ENCODE data around the gene GPS1.
A peak's percentile ranks its signal among the peaks of the same experiment; 100 is the strongest.

GPS1 gene

GRCh38 chr17:82064433-82065192, 12.9 kb downstream of the GPS1 start:
- H3K4me3 ChIP-seq (ENCODE audit: low read depth in 1 of 2, low read length in 2 of 2): peak overlapping the region; percentile 69 to 95
- H3K27ac ChIP-seq (ENCODE audit: low read length): no peak overlapping the region
- H3K9me3 ChIP-seq (ENCODE audit: control insufficient read depth in 1 of 2, low read length in 2 of 2): no peaks in the 10 kb centered on the region
- H3K36me3 ChIP-seq (ENCODE audit: control insufficient read depth in 1 of 2, insufficient read depth in 2 of 2, low read length in 2 of 2): peaks cover 18 to 46% of the 10 kb centered on the region in 2 donors
- H3K27me3 ChIP-seq (ENCODE audit: low read depth, low read length): no peaks in the 10 kb centered on the region
- H3K4me1 ChIP-seq (ENCODE audit: control insufficient read depth in 1 of 2, insufficient read depth in 2 of 2, low read length in 2 of 2): peaks cover 3 to 29% of the 10 kb centered on the region in 2 donors

DNA sequence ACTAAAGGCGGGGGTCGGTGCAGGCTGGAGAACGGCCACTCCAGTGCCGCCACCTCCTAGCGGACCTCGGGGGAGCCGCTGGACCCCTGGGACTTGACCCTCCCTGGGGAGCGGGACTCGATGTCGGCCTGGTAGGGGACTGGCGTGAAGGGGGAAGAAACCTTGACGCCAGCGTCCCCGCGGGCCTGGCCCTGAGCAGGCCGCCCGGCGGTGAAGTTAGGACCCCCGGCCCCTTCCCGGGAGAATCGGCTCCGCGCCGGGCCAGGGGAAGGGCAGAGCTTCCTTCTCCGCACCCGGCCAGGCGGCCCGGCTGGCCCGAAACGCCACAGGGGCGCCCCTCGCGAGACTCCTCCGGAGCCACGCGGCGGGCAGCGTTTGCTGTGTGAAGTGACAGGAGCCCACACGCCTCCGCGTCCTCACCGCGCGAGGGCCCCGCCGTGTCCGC, 13.5 kb downstream of the GPS1 start:
- Histone ChIP-seq H3K9me3 (ENCODE audit: control insufficient read depth in 1 of 2, low read length in 2 of 2) (no peaks in the 10 kb centered on the region), H3K27ac (ENCODE audit: low read length) (no peak overlapping the region), H3K4me3 (ENCODE audit: low read depth in 1 of 2, low read length in 2 of 2) (peak overlapping the region; percentile 69 to 95), H3K4me1 (ENCODE audit: control insufficient read depth in 1 of 2, insufficient read depth in 2 of 2, low read length in 2 of 2) (peaks cover 3 to 29% of the 10 kb centered on the region in 2 donors), H3K36me3 (ENCODE audit: control insufficient read depth in 1 of 2, insufficient read depth in 2 of 2, low read length in 2 of 2) (peaks cover 13 to 40% of the 10 kb centered on the region in 2 donors), H3K27me3 (ENCODE audit: low read depth, low read length) (no peaks in the 10 kb centered on the region)

- H3K4me1 ChIP-seq (ENCODE audit: control insufficient read depth in 1 of 2, insufficient read depth in 2 of 2, low read length in 2 of 2): peaks cover 3 to 29% of the 10 kb centered on the region in 2 donors
- H3K4me3 ChIP-seq (ENCODE audit: low read depth in 1 of 2, low read length in 2 of 2): peak within 1 kb of the TSS; percentile 69 to 95
- peaks cover 9 to 35% of the 10 kb centered on the region in 2 donors for H3K36me3 ChIP-seq (ENCODE audit: control insufficient read depth in 1 of 2, insufficient read depth in 2 of 2, low read length in 2 of 2)
- H3K9me3 ChIP-seq (ENCODE audit: control insufficient read depth in 1 of 2, low read length in 2 of 2): no peaks in the 10 kb centered on the region
- H3K27me3 ChIP-seq (ENCODE audit: low read depth, low read length): no peaks in the 10 kb centered on the region
- peak within 1 kb of the TSS; percentile 20 for H3K27ac ChIP-seq (ENCODE audit: low read length)
These were observed 14.1 kb downstream of the GPS1 start, which contains the start of gene DUS1L for GRCh38 chr17:82065638-82066303. TSS of gene DUS1L (minus strand) at chr17:82065804. CDS start at chr17:82065059, 745 bp downstream.

GRCh38 chr17:82070611-82071010, 18.9 kb downstream of the GPS1 start:
- Histone ChIP-seq H3K36me3 (ENCODE audit: control insufficient read depth in 1 of 2, insufficient read depth in 2 of 2, low read length in 2 of 2) (no peaks in the 10 kb centered on the region), H3K4me3 (ENCODE audit: low read depth in 1 of 2, low read length in 2 of 2) (no peak overlapping the region), H3K4me1 (ENCODE audit: control insufficient read depth in 1 of 2, insufficient read depth in 2 of 2, low read length in 2 of 2) (peaks cover 0 to 5% of the 10 kb centered on the region in 2 donors), H3K9me3 (ENCODE audit: control insufficient read depth in 1 of 2, low read length in 2 of 2) (no peaks in the 10 kb centered on the region), H3K27ac (ENCODE audit: low read length) (no peak overlapping the region), H3K27me3 (ENCODE audit: low read depth, low read length) (no peaks in the 10 kb centered on the region)

- no peaks in the 10 kb centered on the region for H3K4me1 ChIP-seq (ENCODE audit: control insufficient read depth in 1 of 2, insufficient read depth in 2 of 2, low read length in 2 of 2)
- H3K27me3 ChIP-seq (ENCODE audit: low read depth, low read length): no peaks in the 10 kb centered on the region
- no peak overlapping the region for H3K4me3 ChIP-seq (ENCODE audit: low read depth in 1 of 2, low read length in 2 of 2)
- H3K27ac ChIP-seq (ENCODE audit: low read length): no peak overlapping the region
- no peaks in the 10 kb centered on the region for H3K36me3 ChIP-seq (ENCODE audit: control insufficient read depth in 1 of 2, insufficient read depth in 2 of 2, low read length in 2 of 2)
- no peaks in the 10 kb centered on the region for H3K9me3 ChIP-seq (ENCODE audit: control insufficient read depth in 1 of 2, low read length in 2 of 2)
These were observed 21.1 kb downstream of the GPS1 start for GRCh38 chr17:82072827-82073226.

- Histone ChIP-seq H3K4me3 (ENCODE audit: low read depth in 1 of 2, low read length in 2 of 2) (no peak overlapping the region), H3K9me3 (ENCODE audit: control insufficient read depth in 1 of 2, low read length in 2 of 2) (no peaks in the 10 kb centered on the region), H3K27ac (ENCODE audit: low read length) (no peak overlapping the region), H3K4me1 (ENCODE audit: control insufficient read depth in 1 of 2, insufficient read depth in 2 of 2, low read length in 2 of 2) (no peaks in the 10 kb centered on the region), H3K36me3 (ENCODE audit: control insufficient read depth in 1 of 2, insufficient read depth in 2 of 2, low read length in 2 of 2) (no peaks in the 10 kb centered on the region), H3K27me3 (ENCODE audit: low read depth, low read length) (no peaks in the 10 kb centered on the region)
These were observed 21.7 kb downstream of the GPS1 start for GRCh38 chr17:82073446-82073845.

DNA sequence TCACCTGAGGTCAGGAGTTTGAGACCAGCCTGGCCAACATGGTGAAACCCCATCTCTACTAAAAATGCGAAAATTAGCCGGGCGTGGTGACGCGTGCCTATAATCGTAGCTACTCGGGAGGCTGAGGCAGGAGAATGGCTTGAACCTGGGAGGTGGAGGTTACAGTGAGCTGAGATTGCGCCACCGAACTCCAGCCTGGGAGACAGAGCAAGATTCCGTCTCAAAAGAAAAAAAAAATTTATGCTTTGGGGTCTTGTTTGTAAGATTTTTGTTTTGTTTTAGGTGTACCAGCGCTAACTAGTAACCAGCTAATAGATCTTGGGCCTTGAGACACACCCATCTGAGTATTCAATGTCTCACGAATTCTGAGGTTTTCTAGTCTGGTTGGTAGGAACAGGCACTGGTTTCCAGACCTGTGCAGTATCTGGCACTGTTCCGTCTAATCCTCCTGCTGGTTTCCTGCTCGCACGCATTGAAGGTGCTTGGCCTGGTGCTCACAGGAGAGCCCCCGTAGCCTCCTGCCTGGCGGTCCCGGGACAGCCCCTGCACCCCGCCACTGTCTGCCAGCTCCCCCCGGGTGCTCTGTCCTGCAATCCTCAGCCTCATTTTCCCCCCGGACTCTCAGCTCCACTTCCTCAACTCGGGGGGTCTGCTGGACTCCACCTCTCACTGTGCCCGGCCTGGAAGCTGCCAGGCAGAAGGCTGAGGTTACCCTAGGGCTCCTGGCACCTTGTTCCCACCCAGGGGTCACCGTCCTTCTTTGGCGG, 24.5 kb downstream of the GPS1 start:
- Histone ChIP-seq H3K27ac (ENCODE audit: low read length) (no peak overlapping the region), H3K27me3 (ENCODE audit: low read depth, low read length) (no peaks in the 10 kb centered on the region), H3K4me3 (ENCODE audit: low read depth in 1 of 2, low read length in 2 of 2) (no peak overlapping the region), H3K9me3 (ENCODE audit: control insufficient read depth in 1 of 2, low read length in 2 of 2) (no peaks in the 10 kb centered on the region), H3K4me1 (ENCODE audit: control insufficient read depth in 1 of 2, insufficient read depth in 2 of 2, low read length in 2 of 2) (no peaks in the 10 kb centered on the region), H3K36me3 (ENCODE audit: control insufficient read depth in 1 of 2, insufficient read depth in 2 of 2, low read length in 2 of 2) (peaks cover 0 to 24% of the 10 kb centered on the region in 2 donors)

GRCh38 chr17:82076785-82077591, 25.3 kb downstream of the GPS1 start:
- no peaks in the 10 kb centered on the region for H3K4me1 ChIP-seq (ENCODE audit: control insufficient read depth in 1 of 2, insufficient read depth in 2 of 2, low read length in 2 of 2)
- H3K36me3 ChIP-seq (ENCODE audit: control insufficient read depth in 1 of 2, insufficient read depth in 2 of 2, low read length in 2 of 2): peaks cover 0 to 31% of the 10 kb centered on the region in 2 donors
- H3K27ac ChIP-seq (ENCODE audit: low read length): no peak overlapping the region
- H3K9me3 ChIP-seq (ENCODE audit: control insufficient read depth in 1 of 2, low read length in 2 of 2): no peaks in the 10 kb centered on the region
- no peak overlapping the region for H3K4me3 ChIP-seq (ENCODE audit: low read depth in 1 of 2, low read length in 2 of 2)
- H3K27me3 ChIP-seq (ENCODE audit: low read depth, low read length): no peaks in the 10 kb centered on the region

DNA sequence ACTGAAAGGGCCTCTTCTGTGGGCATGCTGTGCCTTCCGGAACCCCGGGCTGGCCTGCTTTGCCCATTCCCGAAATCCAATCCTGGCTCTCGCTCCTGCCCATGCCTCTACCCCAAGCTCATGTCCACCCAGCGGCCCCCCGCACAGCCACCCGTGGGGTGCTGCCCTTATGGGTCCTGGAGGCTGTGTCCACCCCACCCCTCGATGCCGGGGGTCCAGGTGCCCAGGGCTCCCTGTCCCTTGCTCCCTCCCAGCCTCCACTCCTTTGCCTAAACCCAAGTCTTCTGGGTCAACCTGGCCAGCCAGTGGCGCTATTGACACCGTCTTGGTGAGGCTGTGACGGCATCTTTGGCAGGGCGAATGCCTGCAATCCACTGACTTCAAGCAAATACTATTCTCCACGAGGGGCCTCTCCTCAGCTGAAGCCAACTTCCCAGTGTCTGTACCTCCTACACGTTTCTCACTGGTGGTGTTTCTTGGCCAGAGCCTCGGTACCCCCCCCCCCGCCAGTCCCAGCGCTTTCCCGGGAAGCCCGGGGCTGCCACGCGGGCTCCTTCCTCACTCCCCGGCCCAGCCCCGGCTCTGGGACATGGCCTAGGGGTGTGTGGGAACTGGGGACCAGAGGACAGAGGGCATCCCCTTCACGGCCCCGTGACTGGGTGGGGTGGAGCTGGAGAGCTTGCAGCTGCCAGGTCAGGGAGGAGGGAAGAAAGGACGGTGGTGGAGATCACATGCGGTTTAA, 26.1 kb downstream of the GPS1 start:
- no peak overlapping the region for H3K4me3 ChIP-seq (ENCODE audit: low read depth in 1 of 2, low read length in 2 of 2)
- no peaks in the 10 kb centered on the region for H3K27me3 ChIP-seq (ENCODE audit: low read depth, low read length)
- H3K36me3 ChIP-seq (ENCODE audit: control insufficient read depth in 1 of 2, insufficient read depth in 2 of 2, low read length in 2 of 2): peaks cover 0 to 39% of the 10 kb centered on the region in 2 donors

GRCh38 chr17:82078433-82078832, 26.7 kb downstream of the GPS1 start:
- Histone ChIP-seq H3K27me3 (ENCODE audit: low read depth, low read length) (no peaks in the 10 kb centered on the region), H3K27ac (ENCODE audit: low read length) (no peak overlapping the region), H3K4me3 (ENCODE audit: low read depth in 1 of 2, low read length in 2 of 2) (no peak overlapping the region), H3K36me3 (ENCODE audit: control insufficient read depth in 1 of 2, insufficient read depth in 2 of 2, low read length in 2 of 2) (peaks cover 0 to 45% of the 10 kb centered on the region in 2 donors), H3K4me1 (ENCODE audit: control insufficient read depth in 1 of 2, insufficient read depth in 2 of 2, low read length in 2 of 2) (no peaks in the 10 kb centered on the region), H3K9me3 (ENCODE audit: control insufficient read depth in 1 of 2, low read length in 2 of 2) (no peaks in the 10 kb centered on the region)

More for the DNA sequence above, 26.1 kb downstream of the GPS1 start:
- Histone ChIP-seq H3K9me3 (ENCODE audit: control insufficient read depth in 1 of 2, low read length in 2 of 2) (no peaks in the 10 kb centered on the region), H3K27ac (ENCODE audit: low read length) (no peak overlapping the region), H3K4me1 (ENCODE audit: control insufficient read depth in 1 of 2, insufficient read depth in 2 of 2, low read length in 2 of 2) (no peaks in the 10 kb centered on the region)
